Endometrial microvascular endothelial cells (primary cell): ENCODE results near the gene MLC1. TPM values are rescaled to one million over a fixed set of nuclear protein-coding genes. Genes with fewer than 3 reads are reported as not detected.

ENCODE experiments used
- in situ Hi-C: cut with HindIII; loops from 2 replicates; pipeline ENCODE4 v1.10.0; 2017; ENCODE audit warnings: low sequenced_read_pairs, low pct_unique_long_range_greater_than_20kb; ENCODE audit errors: inconsistent ontology term
- total RNA-seq: library from RNA; depleted of rRNA; stranded (reverse); fragments of >200 nt; gene quantifications from one replicate; pipeline ENCODE4 v1.2.3, GENCODE V29; 2015; ENCODE audit errors: inconsistent ontology term

The MLC1 gene
- total RNA-seq, 1 donor from 2014 or later: not detected

GRCh38 chr22:50011447-50012210 lies 73.6 kb downstream of the MLC1 start:
- in situ Hi-C loops: no loop called here

- in situ Hi-C loops: no loop called here
These were observed 74.4 kb downstream of the MLC1 start for GRCh38 chr22:50010676-50011446.

- in situ Hi-C loops: no loop called here
These were observed 75.2 kb downstream of the MLC1 start for GRCh38 chr22:50009765-50010675.

Other genes starting within 250 kb of the MLC1 start
- 13.1 TPM for gene ZBED4, start 231.6 kb downstream of the MLC1 start, total RNA-seq
- gene ALG12, start 167.0 kb downstream of the MLC1 start, total RNA-seq: 20.1 TPM
- 55.8 TPM for gene CRELD2, start 166.8 kb downstream of the MLC1 start, total RNA-seq
- 45.4 TPM for gene PIM3, start 124.7 kb downstream of the MLC1 start, total RNA-seq
- not detected for gene IL17REL, start 72.7 kb downstream of the MLC1 start, total RNA-seq
- not detected for gene TTLL8, start 27.1 kb downstream of the MLC1 start, total RNA-seq
- 6.1 TPM for gene MOV10L1, start 4.6 kb upstream of the MLC1 start, total RNA-seq
- gene PANX2, start 85.3 kb upstream of the MLC1 start, total RNA-seq: 2.2 TPM
- 39.3 TPM for gene TRABD, start 100.5 kb upstream of the MLC1 start, total RNA-seq
- 29.7 TPM for gene SELENOO, start 115.6 kb upstream of the MLC1 start, total RNA-seq
- 33.2 TPM for gene TUBGCP6, start 159.6 kb upstream of the MLC1 start, total RNA-seq
- gene HDAC10, start 165.8 kb upstream of the MLC1 start, total RNA-seq: 31.3 TPM
- 50.4 TPM for gene MAPK12, start 176.3 kb upstream of the MLC1 start, total RNA-seq
- 26.9 TPM for gene MAPK11, start 185.0 kb upstream of the MLC1 start, total RNA-seq
- gene PLXNB2, start 222.2 kb upstream of the MLC1 start, total RNA-seq: 37.7 TPM
- 1.2 TPM for gene DENND6B, start 241.6 kb upstream of the MLC1 start, total RNA-seq